Activated T-helper 1 cell treated with anti-CD3 and anti-CD28 coated beads, Interleukin-12 subunit alpha, Interleukin-12 subunit beta, Interleukin-2, Interleukin-4 antibody, amounts not matched to agents 30 ng/mL and 10 ng/mL and 1 ng/mL, durations not matched to agents 14 hours and 24 hours and 36 hours (primary cell): ENCODE results near the gene HCRTR2. TPM values are rescaled to one million over a fixed set of nuclear protein-coding genes. Genes with fewer than 3 reads are reported as not detected.
"Not testable (repeated sequence)": the region's sequence is repeated elsewhere in the genome, so short reads cannot be mapped to it uniquely, and the experiment has no call there.

Experiments
- DNase-seq: peaks from one replicate; pipeline ENCODE4 v3.0.0; 2021; ENCODE audit warnings: low spot score
- H3K27ac Mint-ChIP-seq: one replicate; pipeline ENCODE4 v1.8.0; 2021; ENCODE audit warnings: mild to moderate bottlenecking, mixed read lengths
- H3K27me3 Mint-ChIP-seq: one replicate; pipeline ENCODE4 v1.8.0; 2022; ENCODE audit warnings: mild to moderate bottlenecking, moderate library complexity, mixed read lengths; ENCODE audit not compliant: insufficient read depth
- H3K36me3 Mint-ChIP-seq: one replicate; pipeline ENCODE4 v1.8.0; 2021; ENCODE audit warnings: low read depth, mixed read lengths
- H3K4me1 Mint-ChIP-seq: one replicate; pipeline ENCODE4 v1.8.0; 2021; ENCODE audit warnings: low read depth, mixed read lengths
- H3K4me3 Mint-ChIP-seq: one replicate; pipeline ENCODE4 v1.8.0; 2021; ENCODE audit warnings: mild to moderate bottlenecking, moderate library complexity, mixed read lengths
- H3K9me3 Mint-ChIP-seq: one replicate; pipeline ENCODE4 v1.8.0; 2021; ENCODE audit warnings: mixed read lengths
- intact Hi-C: fragments of 100-400 bp; cut with micrococcal nuclease; formaldehyde crosslinking; loops from one replicate; pipeline ENCODE4 v1.15.1; 2024
- total RNA-seq: library from RNA; stranded (reverse); gene quantifications from 2 replicates; pipeline ENCODE4 v1.2.3, GENCODE V29; 2022

Gene HCRTR2
- total RNA-seq, 1 donor from 2014 or later, result not detected

GRCh38 chr6:55250400-55250799, 76.1 kb downstream of the HCRTR2 start:
- Mint-ChIP-seq H3K4me1 (no peaks in the 10 kb centered on the region), H3K4me3 (no peak overlapping the region), H3K36me3 (no peaks in the 10 kb centered on the region), H3K27ac (no peak overlapping the region), H3K9me3 (no peaks in the 10 kb centered on the region), H3K27me3 (no peaks in the 10 kb centered on the region)
- intact Hi-C loops, result no loop called here
- no peak for DNase-seq

GRCh38 chr6:55255113-55255512, 80.8 kb downstream of the HCRTR2 start:
- no peak for DNase-seq
- Mint-ChIP-seq H3K9me3 (no peaks in the 10 kb centered on the region), H3K27ac (no peak overlapping the region), H3K4me1 (no peaks in the 10 kb centered on the region), H3K27me3 (no peaks in the 10 kb centered on the region), H3K4me3 (no peak overlapping the region), H3K36me3 (no peaks in the 10 kb centered on the region)
- intact Hi-C loops, result no loop called here

- H3K9me3 Mint-ChIP-seq, result no peaks in the 10 kb centered on the region
- no peak overlapping the region for H3K27ac Mint-ChIP-seq
- no peak overlapping the region for H3K4me3 Mint-ChIP-seq
- intact Hi-C loops, result no loop called here
- no peaks in the 10 kb centered on the region for H3K36me3 Mint-ChIP-seq
- no peak for DNase-seq
- H3K27me3 Mint-ChIP-seq, result no peaks in the 10 kb centered on the region
- no peaks in the 10 kb centered on the region for H3K4me1 Mint-ChIP-seq
Observed at GRCh38 chr6:55260181-55260580, 85.9 kb downstream of the HCRTR2 start.

- H3K27me3 Mint-ChIP-seq, result no peaks in the 10 kb centered on the region
- no peak overlapping the region for H3K4me3 Mint-ChIP-seq
- intact Hi-C loops, result no loop called here
- no peak overlapping the region for H3K27ac Mint-ChIP-seq
- H3K36me3 Mint-ChIP-seq, result no peaks in the 10 kb centered on the region
- no peaks in the 10 kb centered on the region for H3K9me3 Mint-ChIP-seq
- no peak for DNase-seq
- no peaks in the 10 kb centered on the region for H3K4me1 Mint-ChIP-seq
Observed at GRCh38 chr6:55265409-55266114, 91.2 kb downstream of the HCRTR2 start.

- Mint-ChIP-seq H3K27me3 (no peaks in the 10 kb centered on the region), H3K4me3 (no peak overlapping the region), H3K27ac (no peak overlapping the region), H3K9me3 (no peaks in the 10 kb centered on the region), H3K36me3 (no peaks in the 10 kb centered on the region), H3K4me1 (no peaks in the 10 kb centered on the region)
- intact Hi-C loops, result no loop called here
- no peak for DNase-seq
Observed at GRCh38 chr6:55266896-55267295, 92.6 kb downstream of the HCRTR2 start.

GRCh38 chr6:55276745-55277530, 102.6 kb downstream of the HCRTR2 start:
- no peak overlapping the region for H3K4me3 Mint-ChIP-seq
- intact Hi-C loops, result loop anchor here (5.0 to 10.0 kb wide), 2 partner anchors 188 to 1015 kb away; no protein-coding TSS in a partner anchor

GRCh38 chr6:55277646-55278045, 103.3 kb downstream of the HCRTR2 start:
- no peaks in the 10 kb centered on the region for H3K36me3 Mint-ChIP-seq
- no peak overlapping the region for H3K27ac Mint-ChIP-seq
- H3K9me3 Mint-ChIP-seq, result no peaks in the 10 kb centered on the region
- no peak for DNase-seq
- intact Hi-C loops, result loop anchor here (5.0 to 10.0 kb wide), 2 partner anchors 187 to 1015 kb away; no protein-coding TSS in a partner anchor
- H3K27me3 Mint-ChIP-seq, result no peaks in the 10 kb centered on the region
- no peaks in the 10 kb centered on the region for H3K4me1 Mint-ChIP-seq
- no peak overlapping the region for H3K4me3 Mint-ChIP-seq

More at GRCh38 chr6:55276745-55277530, 102.6 kb downstream of the HCRTR2 start:
- no peak overlapping the region for H3K27ac Mint-ChIP-seq
- no peaks in the 10 kb centered on the region for H3K27me3 Mint-ChIP-seq
- no peaks in the 10 kb centered on the region for H3K9me3 Mint-ChIP-seq
- no peaks in the 10 kb centered on the region for H3K36me3 Mint-ChIP-seq
- DNase-seq, result no peak
- no peaks in the 10 kb centered on the region for H3K4me1 Mint-ChIP-seq

- no peak overlapping the region for H3K4me3 Mint-ChIP-seq
- H3K9me3 Mint-ChIP-seq, result no peaks in the 10 kb centered on the region
- no peaks in the 10 kb centered on the region for H3K36me3 Mint-ChIP-seq
- no peak overlapping the region for H3K27ac Mint-ChIP-seq
- intact Hi-C loops, result loop anchor here (5.0 kb wide), 1 partner anchor 606 kb away; no protein-coding TSS in a partner anchor
- H3K4me1 Mint-ChIP-seq, result no peaks in the 10 kb centered on the region
- DNase-seq, result no peak
- no peaks in the 10 kb centered on the region for H3K27me3 Mint-ChIP-seq
Observed at GRCh38 chr6:55281215-55281614, 106.9 kb downstream of the HCRTR2 start.

- no peak for DNase-seq
- H3K27me3 Mint-ChIP-seq, result no peaks in the 10 kb centered on the region
Observed at GRCh38 chr6:55282115-55282514, 107.8 kb downstream of the HCRTR2 start.

GRCh38 chr6:55286824-55287223, 112.5 kb downstream of the HCRTR2 start:
- no peak for DNase-seq
- Mint-ChIP-seq H3K27me3 (no peaks in the 10 kb centered on the region), H3K27ac (no peak overlapping the region), H3K4me3 (no peak overlapping the region), H3K9me3 (no peaks in the 10 kb centered on the region), H3K36me3 (no peaks in the 10 kb centered on the region), H3K4me1 (no peaks in the 10 kb centered on the region)
- intact Hi-C loops, result no loop called here

More at GRCh38 chr6:55282115-55282514, 107.8 kb downstream of the HCRTR2 start:
- H3K36me3 Mint-ChIP-seq, result no peaks in the 10 kb centered on the region
- H3K4me3 Mint-ChIP-seq, result no peak overlapping the region
- H3K4me1 Mint-ChIP-seq, result no peaks in the 10 kb centered on the region
- intact Hi-C loops, result loop anchor here (5.0 kb wide), 1 partner anchor 605 kb away; no protein-coding TSS in a partner anchor
- H3K9me3 Mint-ChIP-seq, result no peaks in the 10 kb centered on the region
- H3K27ac Mint-ChIP-seq, result no peak overlapping the region

GRCh38 chr6:55290736-55291135, 116.4 kb downstream of the HCRTR2 start:
- Mint-ChIP-seq H3K27ac (no peak overlapping the region), H3K36me3 (no peaks in the 10 kb centered on the region), H3K27me3 (no peaks in the 10 kb centered on the region), H3K4me3 (no peak overlapping the region), H3K4me1 (no peaks in the 10 kb centered on the region), H3K9me3 (no peaks in the 10 kb centered on the region)
- no peak for DNase-seq
- intact Hi-C loops, result no loop called here

- no peak for DNase-seq
- H3K4me1 Mint-ChIP-seq, result no peaks in the 10 kb centered on the region
- no peaks in the 10 kb centered on the region for H3K36me3 Mint-ChIP-seq
- H3K27me3 Mint-ChIP-seq, result no peaks in the 10 kb centered on the region
- no peak overlapping the region for H3K4me3 Mint-ChIP-seq
- no peak overlapping the region for H3K27ac Mint-ChIP-seq
- intact Hi-C loops, result no loop called here
- H3K9me3 Mint-ChIP-seq, result no peaks in the 10 kb centered on the region
Observed at GRCh38 chr6:55293116-55293515, 118.8 kb downstream of the HCRTR2 start.

GRCh38 chr6:55297214-55297613, 122.9 kb downstream of the HCRTR2 start:
- H3K27me3 Mint-ChIP-seq, H3K27ac Mint-ChIP-seq, H3K36me3 Mint-ChIP-seq, H3K4me1 Mint-ChIP-seq, H3K9me3 Mint-ChIP-seq, intact Hi-C loops, H3K4me3 Mint-ChIP-seq, DNase-seq: not testable (repeated sequence)
